Inferior parietal cortex (tissue), 1 donor: Measurements from ENCODE around the gene SFXN3.

Experiments used
- DNase-seq: peaks from one replicate; pipeline ENCODE4 v3.0.0-alpha.2; 2016; ENCODE audit errors: extremely low spot score

SFXN3 gene

DNA sequence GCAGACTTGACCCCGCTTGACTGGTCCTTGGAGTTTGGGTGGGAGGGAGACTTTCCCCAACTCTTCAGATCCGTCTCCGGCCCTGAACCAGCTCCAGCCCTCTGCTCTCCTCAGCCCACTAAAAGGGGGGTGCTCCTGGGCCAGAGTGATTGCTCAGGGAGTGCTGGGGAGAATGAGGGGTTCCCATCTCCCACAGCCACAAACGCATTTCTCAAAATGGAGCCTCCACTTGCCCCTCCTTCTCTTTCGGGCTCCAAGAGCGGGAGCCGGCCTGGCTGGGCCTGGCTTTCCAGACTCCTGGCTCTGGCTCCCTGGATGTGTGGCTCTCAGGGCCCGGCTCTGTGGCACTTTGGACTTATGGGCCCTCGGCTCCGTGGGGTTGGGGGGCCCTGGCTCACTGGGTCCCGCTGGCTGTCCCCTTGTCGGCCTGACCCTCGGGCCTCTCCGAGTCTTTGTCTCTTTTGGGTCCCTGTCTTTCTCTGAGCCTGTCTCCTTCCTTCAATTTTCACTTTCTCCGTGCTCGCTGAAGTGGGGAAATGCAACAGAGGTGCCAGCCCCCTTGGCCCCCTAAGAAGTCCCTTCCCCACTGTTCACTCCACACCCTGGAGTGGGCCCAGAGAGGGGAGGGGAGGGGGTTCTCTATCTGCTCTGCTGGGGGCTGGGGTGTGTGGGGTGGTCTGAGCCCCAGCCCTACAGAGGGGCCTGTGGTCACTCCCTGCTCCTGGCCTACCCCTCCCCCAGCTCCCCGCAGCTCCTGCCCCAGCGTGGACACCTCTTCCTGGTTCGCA lies 30.7 kb upstream of the SFXN3 start:
- no peak for DNase-seq

DNA sequence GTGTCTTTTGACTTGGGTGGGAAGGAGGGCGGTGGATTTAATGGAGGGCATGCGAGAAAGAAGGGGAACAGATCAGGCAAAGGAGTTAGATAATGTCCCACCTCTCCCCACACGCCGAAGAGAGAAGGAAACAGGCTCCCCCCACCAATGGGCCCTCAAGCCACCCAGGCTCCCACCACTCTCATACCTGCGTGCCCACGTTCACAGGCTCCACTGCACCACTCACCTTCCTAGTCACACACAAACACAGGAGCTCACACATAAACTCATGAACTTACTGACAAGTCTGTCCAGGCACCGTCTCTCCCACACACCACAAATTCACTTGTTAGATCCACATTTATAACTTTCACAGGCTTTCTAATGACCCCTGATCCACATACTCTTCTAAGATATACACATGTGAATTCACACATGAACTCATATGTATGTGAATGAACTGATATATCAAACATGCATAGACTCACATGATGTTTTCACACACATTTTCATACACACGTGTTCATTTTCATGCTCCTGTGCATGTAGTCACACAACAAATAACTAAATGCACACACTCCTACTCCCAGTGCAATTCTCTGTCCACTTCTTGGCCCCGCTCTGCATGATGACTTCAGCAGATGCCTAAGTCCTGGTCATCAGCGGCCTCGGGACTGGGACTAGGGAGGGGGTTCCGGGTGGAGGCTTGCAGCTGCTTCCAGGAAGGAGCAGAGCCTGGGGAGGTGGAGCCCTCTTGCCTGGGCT lies 29.9 kb upstream of the SFXN3 start:
- DNase-seq, result no peak

DNA sequence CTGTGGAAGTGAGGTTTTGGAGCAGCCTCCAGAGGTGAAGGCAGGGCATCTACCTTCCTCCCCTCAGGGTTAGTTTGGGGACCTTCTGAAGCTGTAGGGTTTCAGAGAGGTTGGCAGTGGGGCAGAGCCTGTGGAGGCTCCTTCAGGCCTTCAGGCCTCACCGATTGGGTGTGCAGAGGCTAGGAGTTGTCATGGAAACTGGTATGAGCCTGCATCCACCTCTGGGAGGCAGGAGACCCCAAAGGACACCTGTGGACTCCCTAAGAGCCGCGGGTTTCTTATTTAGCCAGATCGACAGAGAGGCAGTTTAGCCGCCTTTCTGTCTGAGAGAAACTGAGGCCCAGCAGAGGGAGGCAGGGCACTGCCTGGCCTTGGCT lies 29.4 kb upstream of the SFXN3 start:
- no peak for DNase-seq

DNA sequence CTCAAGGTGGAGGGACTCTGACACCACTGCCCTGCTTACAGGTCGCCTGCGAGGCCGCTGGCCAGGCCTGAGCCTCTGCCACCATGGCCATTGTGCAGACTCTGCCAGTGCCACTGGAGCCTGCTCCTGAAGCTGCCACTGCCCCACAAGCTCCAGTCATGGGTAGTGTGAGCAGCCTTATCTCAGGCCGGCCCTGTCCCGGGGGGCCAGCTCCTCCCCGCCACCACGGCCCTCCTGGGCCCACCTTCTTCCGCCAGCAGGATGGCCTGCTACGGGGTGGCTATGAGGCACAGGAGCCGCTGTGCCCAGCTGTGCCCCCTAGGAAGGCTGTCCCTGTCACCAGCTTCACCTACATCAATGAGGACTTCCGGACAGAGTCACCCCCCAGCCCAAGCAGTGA lies 28.6 kb upstream of the SFXN3 start:
- no peak for DNase-seq

DNA sequence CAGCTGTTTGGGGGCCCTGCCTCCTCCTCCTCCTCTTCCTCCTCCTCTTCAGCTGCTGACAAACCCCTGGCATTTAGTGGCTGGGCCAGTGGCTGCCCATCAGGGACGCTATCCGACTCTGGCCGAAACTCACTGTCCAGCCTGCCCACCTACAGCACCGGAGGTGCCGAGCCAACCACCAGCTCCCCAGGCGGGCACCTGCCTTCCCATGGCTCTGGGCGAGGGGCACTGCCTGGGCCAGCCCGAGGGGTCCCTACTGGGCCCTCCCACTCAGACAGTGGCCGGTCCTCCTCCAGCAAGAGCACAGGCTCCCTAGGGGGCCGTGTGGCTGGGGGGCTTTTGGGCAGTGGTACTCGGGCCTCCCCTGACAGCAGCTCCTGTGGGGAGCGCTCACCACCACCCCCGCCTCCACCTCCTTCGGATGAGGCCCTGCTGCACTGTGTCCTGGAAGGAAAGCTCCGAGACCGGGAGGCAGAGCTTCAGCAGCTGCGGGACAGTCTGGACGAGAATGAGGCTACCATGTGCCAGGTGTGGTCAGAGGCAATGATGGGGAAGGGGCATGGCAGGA lies 27.3 kb upstream of the SFXN3 start:
- DNase-seq, result no peak

DNA sequence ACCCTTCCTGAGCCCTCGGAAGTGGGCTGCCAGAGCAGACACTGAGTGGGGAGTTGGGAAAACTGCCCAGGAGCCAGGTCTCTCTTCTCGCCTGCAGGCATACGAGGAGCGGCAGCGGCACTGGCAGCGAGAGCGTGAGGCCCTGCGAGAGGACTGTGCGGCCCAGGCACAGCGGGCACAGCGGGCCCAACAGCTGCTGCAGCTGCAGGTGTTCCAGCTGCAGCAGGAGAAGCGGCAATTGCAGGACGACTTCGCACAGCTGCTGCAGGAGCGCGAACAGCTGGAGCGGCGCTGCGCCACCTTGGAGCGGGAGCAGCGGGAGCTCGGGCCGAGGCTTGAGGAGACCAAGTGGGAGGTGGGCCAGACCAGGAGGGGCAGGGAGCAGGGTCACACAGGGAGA lies 25.7 kb upstream of the SFXN3 start:
- no peak for DNase-seq

DNA sequence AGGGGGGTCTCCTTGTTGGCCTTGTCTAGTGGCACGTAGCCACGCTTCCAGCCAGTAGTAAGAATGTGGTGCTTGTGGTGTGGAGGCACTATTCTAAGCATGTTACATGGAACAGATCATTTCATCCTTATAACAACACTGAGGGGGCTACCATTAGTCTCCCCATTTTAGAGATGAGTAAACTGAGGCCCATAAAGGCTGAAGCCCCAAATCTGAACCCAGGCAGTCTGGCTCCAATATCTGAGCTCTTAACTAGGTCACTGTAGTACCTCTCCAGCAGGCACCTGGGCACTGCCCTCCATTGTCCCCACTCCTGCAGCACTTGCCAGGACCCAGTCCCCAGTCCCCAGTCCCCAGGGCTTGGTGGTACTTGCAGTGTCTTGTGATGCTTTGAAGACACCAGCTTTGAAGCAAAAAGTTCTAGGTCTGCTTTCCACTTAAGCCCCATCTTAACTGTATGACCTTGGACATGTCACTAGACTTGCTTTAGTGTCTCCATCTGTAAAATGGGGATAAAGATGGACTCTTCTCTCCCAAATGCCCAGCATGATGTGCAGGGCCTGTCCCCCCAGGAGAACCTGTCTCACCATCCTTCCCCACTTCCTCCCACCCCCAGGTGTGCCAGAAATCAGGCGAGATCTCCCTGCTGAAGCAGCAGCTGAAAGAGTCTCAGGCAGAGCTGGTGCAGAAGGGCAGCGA lies 25.0 kb upstream of the SFXN3 start:
- no peak for DNase-seq

DNA sequence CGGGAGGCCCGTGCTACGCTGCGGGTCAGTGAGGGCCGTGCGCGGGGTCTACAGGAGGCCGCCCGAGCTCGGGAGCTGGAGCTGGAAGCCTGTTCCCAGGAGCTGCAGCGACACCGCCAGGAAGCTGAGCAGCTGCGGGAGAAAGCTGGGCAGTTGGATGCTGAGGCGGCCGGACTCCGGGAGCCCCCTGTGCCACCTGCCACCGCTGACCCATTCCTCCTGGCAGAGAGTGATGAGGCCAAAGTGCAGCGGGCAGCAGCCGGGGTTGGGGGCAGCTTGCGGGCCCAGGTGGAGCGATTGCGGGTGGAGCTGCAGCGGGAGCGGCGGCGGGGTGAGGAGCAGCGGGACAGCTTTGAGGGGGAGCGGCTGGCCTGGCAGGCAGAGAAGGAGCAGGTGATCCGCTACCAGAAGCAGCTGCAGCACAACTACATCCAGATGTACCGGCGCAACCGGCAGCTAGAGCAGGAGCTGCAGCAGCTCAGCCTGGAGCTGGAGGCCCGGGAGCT lies 24.4 kb upstream of the SFXN3 start:
- DNase-seq, result no peak

DNA sequence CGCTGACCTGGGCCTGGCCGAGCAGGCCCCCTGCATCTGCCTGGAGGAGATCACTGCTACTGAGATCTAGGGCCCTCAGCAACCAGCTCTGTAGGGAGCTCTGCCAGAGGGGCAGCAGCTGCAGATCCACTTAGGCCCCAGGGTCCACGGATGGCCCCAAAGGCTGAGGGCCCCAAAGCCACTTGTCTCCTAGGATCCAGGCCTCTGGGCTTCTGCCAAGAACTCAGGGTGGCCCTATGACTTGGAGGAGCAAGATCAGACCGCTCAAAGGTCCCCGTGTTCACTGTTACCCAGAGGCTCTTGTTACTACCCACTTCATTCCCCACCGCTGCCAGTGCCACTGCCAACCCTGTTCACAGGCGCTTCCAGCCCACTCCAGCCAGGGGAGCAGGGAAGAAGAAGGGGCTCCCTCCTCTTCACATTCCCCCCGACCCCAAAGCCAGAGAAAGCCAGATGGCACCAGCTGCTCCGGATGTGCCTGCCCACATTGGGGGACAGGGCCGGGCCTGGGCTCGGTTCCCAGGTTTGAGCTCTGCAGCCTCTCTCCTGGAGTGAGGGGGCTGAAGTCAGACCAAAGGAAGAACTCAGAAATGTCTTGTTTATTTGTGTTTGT lies 23.8 kb upstream of the SFXN3 start:
- no peak for DNase-seq

DNA sequence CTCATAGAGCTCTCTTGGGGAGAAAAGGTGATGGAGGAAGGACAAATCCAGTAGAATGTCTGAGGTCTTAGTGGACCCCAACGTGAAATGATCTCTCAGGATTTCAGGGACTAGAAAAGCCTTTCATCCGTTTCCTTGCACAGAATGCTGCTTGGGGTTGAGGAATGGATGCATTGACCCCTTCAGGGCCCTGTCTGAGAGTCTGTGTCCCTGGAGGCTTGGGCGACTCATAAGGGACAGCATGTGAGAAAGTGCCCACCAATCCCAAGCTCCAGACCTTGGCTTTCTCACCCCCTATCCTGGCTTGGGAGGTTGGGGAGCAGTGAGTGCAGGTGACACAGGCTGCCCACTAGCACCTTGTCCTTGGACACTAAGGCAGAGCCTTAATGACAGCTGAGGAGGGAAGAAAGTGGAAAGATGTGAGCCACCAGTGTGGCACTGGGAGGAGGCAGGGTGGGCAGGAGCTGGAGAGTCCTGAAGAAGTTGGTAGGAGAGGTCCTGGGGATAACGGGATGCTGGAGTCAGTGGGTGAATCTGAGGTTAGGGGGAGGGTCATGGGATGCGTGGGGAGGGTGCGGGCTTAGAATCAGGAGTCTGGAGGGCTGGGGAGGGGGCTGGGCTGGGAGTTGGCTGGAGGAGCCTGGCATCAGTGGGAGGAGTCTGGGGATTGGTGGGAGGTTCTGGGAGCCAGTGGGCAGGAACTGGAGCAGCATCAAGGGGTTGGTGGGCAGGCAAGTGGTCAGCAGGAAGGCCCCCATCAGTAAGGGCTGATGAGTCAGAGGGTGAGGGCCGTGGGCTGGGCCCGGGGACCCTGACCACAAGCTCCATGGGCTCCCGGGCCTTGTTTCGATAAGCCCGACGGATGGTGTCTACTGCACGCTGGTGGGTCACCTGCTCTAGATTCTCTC lies 22.9 kb upstream of the SFXN3 start:
- DNase-seq, result no peak

DNA sequence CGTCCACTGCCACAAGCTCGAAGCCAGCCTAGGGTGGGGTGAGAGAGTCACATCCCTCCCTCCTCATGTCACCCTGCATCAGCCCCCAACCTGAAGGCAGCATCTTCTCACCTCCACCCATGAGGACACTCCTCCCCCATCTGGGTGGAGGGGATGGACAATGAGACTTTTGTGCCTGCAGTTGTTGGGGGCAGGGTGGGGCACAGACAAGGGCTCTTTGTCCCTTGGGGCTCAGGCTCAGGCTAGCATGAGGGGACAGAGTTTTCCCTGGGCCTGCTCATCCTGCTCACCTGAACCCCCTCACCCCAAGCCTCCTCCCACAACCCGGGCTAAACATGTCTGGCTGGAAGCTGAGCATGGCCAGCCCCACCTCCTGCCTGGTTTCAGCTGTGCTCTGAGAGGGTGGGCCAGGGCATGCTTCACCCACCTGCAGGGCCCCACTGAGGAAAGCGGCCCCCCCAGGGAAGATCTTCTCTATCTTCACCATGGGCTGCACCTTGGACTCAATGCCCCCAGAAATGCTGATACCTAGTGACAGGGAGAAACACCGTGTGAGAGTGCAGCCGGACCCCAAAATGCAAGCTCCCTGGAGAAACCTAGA lies 22.1 kb upstream of the SFXN3 start:
- DNase-seq, result peak; percentile 78

DNA sequence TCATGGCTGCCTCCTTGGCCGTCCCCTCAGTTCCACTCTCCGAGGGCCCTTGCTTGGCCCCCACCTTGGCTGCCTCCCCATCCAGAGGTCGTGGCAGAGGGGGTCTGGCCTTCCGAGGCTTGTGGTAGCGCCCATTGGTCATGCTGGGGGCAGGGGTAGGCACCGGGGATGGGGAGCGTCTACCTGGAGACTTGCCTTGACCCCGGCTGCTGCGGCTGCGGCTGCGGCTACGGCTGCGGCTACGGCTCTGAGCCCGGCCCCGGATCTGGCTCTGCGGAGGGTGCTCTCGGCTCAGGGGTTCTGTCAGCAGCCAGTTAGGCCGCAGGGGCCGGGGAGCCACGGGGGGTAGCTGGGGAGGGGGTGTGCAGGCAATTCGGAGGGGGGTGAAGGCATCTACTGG lies 20.7 kb upstream of the SFXN3 start:
- no peak for DNase-seq

DNA sequence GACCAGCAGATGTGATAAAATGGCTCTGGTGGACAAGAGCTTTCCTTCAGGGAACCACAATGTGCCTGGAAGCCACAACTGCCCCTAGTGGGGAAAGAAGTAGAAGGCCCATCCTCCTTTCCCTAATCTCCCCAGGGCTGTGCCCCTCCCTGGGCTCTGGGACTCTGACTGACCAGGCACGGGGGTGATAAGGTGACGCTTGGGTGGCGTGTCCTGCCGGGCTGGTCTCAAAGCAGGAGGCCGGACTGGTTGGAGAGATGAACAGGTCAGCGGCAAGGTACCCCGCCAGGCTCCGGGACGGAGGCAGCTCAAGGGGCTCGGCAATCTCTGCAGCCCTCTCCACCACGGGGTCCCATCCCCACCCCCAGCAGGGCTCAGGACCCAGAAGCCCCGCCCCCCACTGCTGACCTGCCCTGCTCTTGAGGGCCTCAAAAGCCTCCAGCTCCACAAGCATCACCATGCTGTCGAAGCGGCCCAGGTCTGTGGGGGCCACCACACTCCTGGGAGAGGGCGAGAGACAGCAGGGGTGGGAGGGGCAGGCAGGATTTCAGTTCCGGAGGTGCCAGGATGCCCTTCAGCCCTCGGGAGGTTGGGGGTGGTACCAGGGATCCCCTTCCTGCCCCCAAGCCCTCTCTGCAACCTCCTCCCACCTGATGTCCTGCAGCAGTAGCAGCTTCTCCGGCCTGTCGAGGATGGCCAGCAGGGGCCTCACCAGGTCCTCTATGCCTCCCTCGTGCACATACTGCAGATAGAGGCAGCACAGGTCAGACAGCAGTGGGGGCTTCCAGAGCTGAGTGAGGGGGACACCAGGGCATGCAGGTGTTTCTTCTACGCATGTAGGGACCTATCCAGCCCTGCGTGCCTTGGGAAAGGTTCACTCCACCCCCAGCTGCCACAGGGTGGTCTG lies 19.3 kb upstream of the SFXN3 start:
- DNase-seq, result no peak

DNA sequence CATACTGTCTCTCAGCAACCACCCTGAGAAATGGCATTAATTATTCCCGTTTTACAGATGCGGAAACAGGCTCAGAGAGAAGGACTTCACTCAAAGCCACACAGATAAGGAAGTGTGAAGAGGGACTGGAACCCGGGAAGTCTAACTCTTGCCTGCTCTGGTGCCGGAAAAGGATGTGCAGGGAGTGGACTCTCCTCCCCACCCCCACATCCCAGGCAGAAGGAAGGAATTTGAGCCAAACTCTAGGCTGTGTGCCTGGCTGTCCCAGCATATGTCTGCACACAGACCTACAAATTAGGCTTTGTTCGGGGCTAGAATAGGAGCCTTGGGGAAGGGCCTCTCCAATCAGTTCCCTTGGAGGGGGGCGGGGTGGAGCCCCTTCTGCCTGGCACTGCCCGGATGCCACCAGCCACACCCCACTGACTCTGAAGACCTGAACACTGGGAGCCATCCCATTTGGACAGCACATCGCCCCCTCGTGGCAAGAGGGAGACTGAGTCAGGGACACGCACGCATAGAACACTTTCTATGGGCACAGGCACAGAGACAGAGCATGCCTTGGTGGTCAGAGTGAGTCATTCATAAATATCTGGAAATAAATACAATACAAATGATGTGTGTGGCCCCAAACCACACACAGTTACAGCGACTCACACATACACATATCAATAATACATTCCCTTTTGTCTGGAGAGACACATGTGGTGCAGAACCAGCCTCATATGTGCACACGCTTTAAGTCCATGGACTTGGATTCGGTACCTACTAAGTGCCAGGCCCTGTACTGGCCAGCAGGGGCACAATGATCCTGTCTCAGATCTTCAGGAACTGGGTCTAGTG lies 18.3 kb upstream of the SFXN3 start:
- DNase-seq, result peak; percentile 96

DNA sequence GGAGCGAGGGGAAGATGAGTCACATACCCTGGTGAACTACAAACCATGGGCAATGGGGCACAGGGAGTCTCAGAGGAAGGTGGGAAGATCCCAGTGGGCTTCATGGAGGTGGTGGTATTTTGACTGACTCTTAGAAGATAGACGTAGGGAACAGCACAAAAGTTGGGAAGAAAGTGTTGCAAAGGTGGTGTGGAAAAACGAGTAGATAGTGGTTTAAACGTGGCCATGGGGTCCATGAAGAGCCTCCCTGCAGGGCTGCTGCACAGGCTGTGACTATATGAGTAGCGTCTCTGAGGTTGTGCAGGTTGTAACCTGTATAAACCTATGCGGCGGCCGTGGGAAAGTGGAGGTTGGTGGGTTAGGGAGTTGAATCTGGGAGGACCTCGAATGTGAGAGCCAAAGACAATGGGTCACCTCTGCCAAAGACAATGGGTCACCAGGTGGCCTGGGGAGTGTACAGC lies 17.6 kb upstream of the SFXN3 start:
- DNase-seq, result no peak

DNA sequence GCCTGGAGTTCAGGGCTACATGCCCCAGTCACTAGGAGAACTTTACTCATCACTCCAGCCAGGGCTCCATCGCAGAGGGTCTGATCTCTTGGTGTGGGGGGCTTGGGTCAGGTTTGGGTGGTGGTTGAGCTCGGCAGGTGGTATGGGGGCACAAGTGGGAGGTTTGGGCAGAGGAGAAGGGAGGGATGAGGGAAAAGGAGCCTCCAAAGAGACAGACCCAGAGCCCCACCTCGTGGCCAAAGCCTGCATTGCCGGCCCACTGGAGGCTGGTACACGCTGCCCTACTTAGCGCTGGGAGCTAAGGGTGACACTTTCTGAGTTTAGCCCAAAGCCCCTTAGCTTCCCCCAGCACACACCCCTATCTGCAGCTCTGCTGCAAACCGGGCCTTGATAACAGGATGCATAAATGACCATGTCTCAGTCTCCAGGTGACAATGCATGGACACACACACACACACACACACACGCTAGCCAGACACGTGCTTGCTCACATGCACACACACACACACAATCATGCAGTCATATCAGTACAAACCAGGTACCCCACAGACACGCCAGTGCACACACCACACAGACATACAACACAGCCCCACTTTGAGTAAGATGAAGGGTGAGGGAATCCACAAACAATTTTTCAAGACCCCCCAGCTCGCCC lies 16.7 kb upstream of the SFXN3 start:
- peak; percentile 82 for DNase-seq

DNA sequence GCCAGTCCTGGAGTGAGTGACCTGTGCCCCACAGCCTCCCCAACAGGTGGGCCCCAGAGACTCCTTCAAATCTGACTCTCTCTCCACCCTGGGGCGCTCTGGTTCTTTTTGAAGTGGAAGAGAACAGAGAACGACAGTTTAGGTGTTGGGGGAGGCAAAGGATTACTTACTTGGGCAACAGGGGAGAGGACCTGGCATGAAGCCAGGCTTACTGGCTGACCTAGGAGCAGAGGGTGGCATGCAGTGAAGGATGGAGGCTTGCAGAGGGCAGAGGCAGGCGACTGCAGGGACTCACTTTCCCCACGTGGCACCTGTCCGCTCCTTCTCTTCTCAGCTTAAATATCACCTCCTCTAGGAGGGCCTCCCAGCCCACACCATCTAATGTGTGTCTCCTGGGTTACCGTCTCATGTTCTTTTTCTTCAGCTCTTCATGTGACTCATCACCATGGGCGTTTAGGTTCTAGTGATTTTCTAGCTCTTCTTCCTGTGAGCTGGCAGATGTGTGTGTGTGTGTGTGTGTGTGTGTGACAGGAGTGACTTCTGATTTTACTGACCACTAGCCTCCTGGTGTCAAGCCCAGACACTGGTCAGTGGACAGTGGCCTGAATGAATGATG lies 16.0 kb upstream of the SFXN3 start:
- peak; percentile 36 for DNase-seq
